Measurements from ENCODE around the gene KIF7.

Gene KIF7

DNA sequence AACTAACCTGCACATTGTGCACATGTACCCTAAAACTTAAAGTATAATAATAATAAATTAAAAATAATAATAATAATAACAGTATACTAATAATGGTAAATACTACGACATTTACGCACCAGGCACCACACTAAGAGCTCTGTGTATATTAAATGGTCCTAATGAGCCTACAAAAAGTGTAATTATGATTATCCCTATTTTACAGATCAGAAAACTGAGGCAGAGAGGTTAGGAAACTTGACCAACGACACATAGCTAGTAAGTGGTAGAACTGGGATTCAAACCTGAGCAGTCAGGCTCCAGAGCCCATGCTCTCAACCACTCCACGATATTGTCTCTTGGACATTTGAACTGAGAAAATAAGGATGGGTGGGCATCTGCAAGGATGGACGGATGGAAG lies 15.0 kb downstream of the KIF7 start:
- no peak for TF ChIP-seq CTCF (IDR thresholded peaks at IDR 0.05)
- Histone ChIP-seq H3K27ac (no peak overlapping the region), H3K4me3 (no peak overlapping the region)
- no peak for DNase-seq (ENCODE audit: low spot score)

DNA sequence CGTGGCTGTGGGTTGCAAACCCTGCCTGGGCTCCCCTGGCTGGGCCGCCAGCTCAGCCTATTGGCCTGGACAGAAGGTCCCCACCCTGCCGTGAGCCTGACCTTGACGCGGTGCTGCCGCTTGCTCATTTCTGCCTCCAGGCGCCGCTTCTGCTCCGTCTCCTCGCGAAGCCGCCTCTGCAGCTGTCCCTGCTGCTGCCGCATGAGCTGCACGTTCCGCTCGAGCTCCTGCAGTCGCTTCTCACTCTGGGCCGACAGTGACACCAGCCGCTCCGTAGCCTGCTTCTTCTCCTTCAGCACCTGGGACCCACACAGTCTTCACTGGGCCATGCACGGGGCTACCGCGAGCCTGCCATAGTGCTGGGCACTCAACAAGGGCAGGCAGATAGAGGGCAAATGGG lies 21.7 kb downstream of the KIF7 start:
- no peak for DNase-seq (ENCODE audit: low spot score)
- no peak overlapping the region for H3K4me3 ChIP-seq
- H3K27ac ChIP-seq, result no peak overlapping the region
- TF ChIP-seq CTCF (IDR thresholded peaks at IDR 0.05), result no peak

DNA sequence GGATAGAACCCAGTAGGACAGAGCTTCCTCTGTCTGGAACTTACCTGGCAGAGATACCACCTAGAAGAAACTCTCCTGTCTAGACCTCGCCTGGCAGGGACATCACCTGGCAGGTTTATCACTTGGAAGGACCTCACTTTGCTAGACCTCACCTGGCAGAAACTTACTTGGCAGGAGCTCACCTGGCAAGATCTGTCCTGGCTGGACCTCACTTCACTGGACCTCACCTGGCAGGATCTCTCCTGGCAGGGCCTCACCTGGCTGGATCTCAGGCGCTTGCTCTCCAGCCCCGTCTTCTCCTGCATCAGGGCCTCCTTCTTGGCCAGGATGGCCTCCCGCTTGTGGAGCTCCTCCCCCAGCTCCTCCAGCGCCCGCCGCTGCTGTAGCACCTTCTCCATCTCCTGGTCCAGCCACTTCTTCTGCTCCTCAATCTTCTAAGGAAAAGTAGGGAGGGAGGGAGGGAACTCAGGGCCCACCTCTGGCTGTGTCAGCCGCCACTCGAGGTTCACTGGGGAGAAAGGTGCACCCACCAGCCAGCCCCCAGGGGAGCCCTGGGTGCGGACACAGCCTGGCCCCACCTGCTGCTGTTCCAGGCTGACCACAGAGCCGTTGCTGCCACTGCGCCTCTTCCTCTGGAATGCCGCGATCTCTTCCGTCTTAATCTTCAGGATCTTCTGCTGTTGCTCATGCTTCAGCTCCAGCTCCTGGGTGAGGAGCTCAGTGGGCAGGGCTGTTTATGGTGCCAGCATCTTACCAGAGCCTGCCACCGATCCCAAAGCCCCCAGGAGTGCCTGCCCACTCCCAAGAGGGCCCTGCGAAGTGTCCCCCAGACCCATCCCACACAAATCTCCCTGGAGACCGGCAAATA lies 22.5 kb downstream of the KIF7 start:
- no peak overlapping the region for H3K27ac ChIP-seq
- no peak for DNase-seq (ENCODE audit: low spot score)
- H3K4me3 ChIP-seq, result no peak overlapping the region
- no peak for TF ChIP-seq CTCF (IDR thresholded peaks at IDR 0.05)

- no peak for DNase-seq (ENCODE audit: low spot score)
- Histone ChIP-seq H3K4me3 (no peak overlapping the region), H3K27ac (no peak overlapping the region)
- no peak for TF ChIP-seq CTCF (IDR thresholded peaks at IDR 0.05)
These were observed 23.4 kb downstream of the KIF7 start for GRCh38 chr15:89631902-89632264.

DNA sequence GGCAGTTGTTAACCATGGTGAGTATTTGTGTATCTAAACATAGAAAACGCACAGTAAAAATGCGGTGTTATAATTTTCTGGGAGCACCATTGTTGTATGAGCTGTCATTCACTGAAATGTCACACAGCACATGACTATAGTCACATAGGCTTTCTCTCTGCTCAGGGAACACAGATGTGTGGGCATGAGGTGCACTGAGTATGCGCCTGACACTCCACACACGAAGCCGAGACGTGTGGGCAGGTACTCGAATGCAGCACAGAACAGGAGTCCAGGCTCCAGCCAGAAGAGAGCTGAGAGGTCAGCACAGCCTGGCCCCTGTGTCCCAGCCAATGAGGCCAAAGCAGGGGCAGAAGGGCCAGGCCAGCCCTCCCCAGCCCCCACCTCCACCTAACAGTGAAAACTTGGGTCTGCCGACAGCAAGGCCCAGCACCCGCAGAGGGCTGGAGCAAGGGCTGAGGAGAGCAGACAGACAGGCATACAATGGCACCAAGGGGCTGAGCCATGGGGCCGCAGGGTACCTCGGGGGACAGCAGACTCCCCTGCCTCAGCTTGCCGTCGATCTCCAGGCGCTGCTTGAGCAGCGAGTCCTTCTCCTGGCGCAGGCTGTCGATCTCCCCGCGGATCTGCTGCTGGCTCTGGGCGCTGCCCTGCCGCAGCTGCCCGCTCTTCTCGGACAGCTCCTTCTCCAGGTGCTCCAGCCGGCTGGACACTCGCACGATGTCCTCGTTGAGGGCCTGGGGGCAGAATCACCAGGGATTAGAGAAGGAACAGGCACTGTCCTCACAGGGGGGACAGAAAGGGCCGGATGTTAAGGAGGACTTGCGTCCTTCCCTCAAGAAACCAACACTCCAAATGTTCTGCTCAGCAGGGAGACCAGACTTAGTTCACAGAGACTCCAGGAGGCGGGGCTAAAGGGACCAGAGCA lies 24.0 kb downstream of the KIF7 start:
- no peak for TF ChIP-seq CTCF (IDR thresholded peaks at IDR 0.05)
- Histone ChIP-seq H3K27ac (no peak overlapping the region), H3K4me3 (no peak overlapping the region)
- no peak for DNase-seq (ENCODE audit: low spot score)

GRCh38 chr15:89630260-89630659 lies 25.0 kb downstream of the KIF7 start:
- no peak overlapping the region for H3K27ac ChIP-seq
- no peak for DNase-seq (ENCODE audit: low spot score)
- no peak for TF ChIP-seq CTCF (IDR thresholded peaks at IDR 0.05)
- H3K4me3 ChIP-seq, result no peak overlapping the region

Measured in coronary artery (tissue), 2 donors.